Chondrocyte (in vitro differentiated cells): ENCODE measurements around the gene S100A8. TPM values are rescaled to one million over a fixed set of nuclear protein-coding genes. Genes with fewer than 3 reads are reported as not detected.

Experiments
- DNase-seq: peaks from one replicate; pipeline ENCODE4 v3.0.0; 2021; ENCODE audit warnings: mixed read lengths, low spot score
- H3K27ac Mint-ChIP-seq: one replicate; pipeline ENCODE4 v1.8.0; 2021; ENCODE audit warnings: mild to moderate bottlenecking, moderate library complexity, mixed read lengths; ENCODE audit not compliant: unreplicated experiment
- H3K27me3 Mint-ChIP-seq: 2 replicates; pipeline ENCODE4 v1.8.0; 2021; ENCODE audit warnings: low read depth, mixed read lengths
- H3K36me3 Mint-ChIP-seq: 2 replicates; pipeline ENCODE4 v1.8.0; 2021; ENCODE audit warnings: low read depth, mixed read lengths
- H3K4me1 Mint-ChIP-seq: 2 replicates; pipeline ENCODE4 v1.8.0; 2021; ENCODE audit warnings: low read depth, mild to moderate bottlenecking, mixed read lengths
- H3K4me3 Mint-ChIP-seq: one replicate; pipeline ENCODE4 v1.8.0; 2021; ENCODE audit warnings: mild to moderate bottlenecking, moderate library complexity, mixed read lengths; ENCODE audit not compliant: unreplicated experiment
- H3K9me3 Mint-ChIP-seq: 2 replicates; pipeline ENCODE4 v1.8.0; 2021; ENCODE audit warnings: low read depth, mixed read lengths
- CTCF ChIP-seq: fragments of 200-600 bp; sonication (generic); IDR thresholded peaks from 2 replicates; pipeline ENCODE4 v1.5.0; 2021; ENCODE audit warnings: antibody characterized with exemption, mild to moderate bottlenecking, moderate library complexity
- total RNA-seq: library from RNA; stranded (reverse); gene quantifications from 3 replicates; pipeline ENCODE4 v1.2.1, GENCODE V29; 2021

The S100A8 gene
- total RNA-seq, 1 donor from 2014 or later, result not detected

GRCh38 chr1:153364156-153364555 lies 26.7 kb downstream of the S100A8 start:
- no peak overlapping the region for H3K4me3 Mint-ChIP-seq
- H3K27ac Mint-ChIP-seq, result no peak overlapping the region
- H3K4me1 Mint-ChIP-seq, result no peaks in the 10 kb centered on the region
- peaks cover 42% of the 10 kb centered on the region for H3K27me3 Mint-ChIP-seq
- no peaks in the 10 kb centered on the region for H3K36me3 Mint-ChIP-seq
- DNase-seq, result no peak
- no peak for TF ChIP-seq CTCF
- H3K9me3 Mint-ChIP-seq, result no peaks in the 10 kb centered on the region

DNA sequence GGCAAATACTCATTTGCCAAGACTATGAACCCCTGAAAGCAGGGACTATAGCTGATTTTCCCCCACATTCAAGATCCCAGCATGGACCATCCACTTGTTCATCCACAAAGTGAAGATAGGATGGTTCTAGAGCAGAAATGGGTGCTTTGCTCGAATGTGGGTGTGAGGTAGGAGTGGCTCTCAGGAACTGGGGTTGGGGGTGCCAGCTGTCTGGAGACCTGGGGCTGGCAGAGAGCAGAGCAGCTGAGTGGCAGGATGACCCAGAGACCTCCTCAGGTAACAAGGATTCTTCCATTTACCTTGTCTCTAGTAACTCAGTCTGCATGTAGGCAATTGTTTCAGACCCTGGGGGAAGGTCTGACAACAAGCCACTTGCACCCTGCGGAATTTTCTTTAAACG lies 27.2 kb downstream of the S100A8 start:
- DNase-seq, result no peak
- no peaks in the 10 kb centered on the region for H3K9me3 Mint-ChIP-seq
- H3K27me3 Mint-ChIP-seq, result peaks cover 45% of the 10 kb centered on the region
- H3K27ac Mint-ChIP-seq, result no peak overlapping the region
- no peak for TF ChIP-seq CTCF
- H3K36me3 Mint-ChIP-seq, result no peaks in the 10 kb centered on the region
- no peak overlapping the region for H3K4me3 Mint-ChIP-seq
- H3K4me1 Mint-ChIP-seq, result no peaks in the 10 kb centered on the region

GRCh38 chr1:153362187-153362775 lies 28.6 kb downstream of the S100A8 start:
- H3K4me1 Mint-ChIP-seq, result no peaks in the 10 kb centered on the region
- H3K27me3 Mint-ChIP-seq, result peaks cover 53% of the 10 kb centered on the region
- DNase-seq, result no peak
- no peak for TF ChIP-seq CTCF
- H3K4me3 Mint-ChIP-seq, result no peak overlapping the region
- H3K36me3 Mint-ChIP-seq, result no peaks in the 10 kb centered on the region
- no peaks in the 10 kb centered on the region for H3K9me3 Mint-ChIP-seq
- no peak overlapping the region for H3K27ac Mint-ChIP-seq

- Mint-ChIP-seq H3K27me3 (peaks cover 58% of the 10 kb centered on the region), H3K27ac (no peak overlapping the region), H3K4me1 (no peaks in the 10 kb centered on the region), H3K36me3 (no peaks in the 10 kb centered on the region), H3K9me3 (no peaks in the 10 kb centered on the region), H3K4me3 (no peak overlapping the region)
- no peak for TF ChIP-seq CTCF
- DNase-seq, result no peak
These were observed 29.3 kb downstream of the S100A8 start for GRCh38 chr1:153361480-153362109.

- Mint-ChIP-seq H3K9me3 (no peaks in the 10 kb centered on the region), H3K4me1 (no peaks in the 10 kb centered on the region), H3K27ac (no peak overlapping the region), H3K27me3 (peaks cover 60% of the 10 kb centered on the region), H3K36me3 (no peaks in the 10 kb centered on the region), H3K4me3 (no peak overlapping the region)
- TF ChIP-seq CTCF, result no peak
- no peak for DNase-seq
These were observed 30.0 kb downstream of the S100A8 start for GRCh38 chr1:153360592-153361479.
